GM12891 (cell line): Measurements from ENCODE around the gene VSX1.

Source experiments
- PAX5 ChIP-seq: IDR thresholded peaks from 2 replicates; pipeline ENCODE4 v1.6.1; 2011; ENCODE audit warnings: low read length, moderate library complexity, mild to moderate bottlenecking; ENCODE audit not compliant: insufficient read depth, severe bottlenecking
- POLR2A ChIP-seq: IDR thresholded peaks from 2 replicates; pipeline ENCODE4 v1.6.1; 2011; ENCODE audit warnings: low read depth, low read length, control low read depth
- POLR2AphosphoS5 ChIP-seq: IDR thresholded peaks from 2 replicates; pipeline ENCODE4 v1.6.1; 2011; ENCODE audit warnings: low read depth, low read length, control low read depth
- POU2F2 ChIP-seq: IDR thresholded peaks from 2 replicates; pipeline ENCODE4 v1.6.1; 2011; ENCODE audit warnings: low read depth, mild to moderate bottlenecking, control low read depth, low read length, moderate library complexity
- SPI1 ChIP-seq: IDR thresholded peaks from 2 replicates; pipeline ENCODE4 v1.6.1; 2011; ENCODE audit warnings: low read depth, low read length, control low read depth
- TAF1 ChIP-seq: IDR thresholded peaks from 2 replicates; pipeline ENCODE4 v1.6.1; 2011; ENCODE audit warnings: low read depth, low read length, control low read depth

DNA sequence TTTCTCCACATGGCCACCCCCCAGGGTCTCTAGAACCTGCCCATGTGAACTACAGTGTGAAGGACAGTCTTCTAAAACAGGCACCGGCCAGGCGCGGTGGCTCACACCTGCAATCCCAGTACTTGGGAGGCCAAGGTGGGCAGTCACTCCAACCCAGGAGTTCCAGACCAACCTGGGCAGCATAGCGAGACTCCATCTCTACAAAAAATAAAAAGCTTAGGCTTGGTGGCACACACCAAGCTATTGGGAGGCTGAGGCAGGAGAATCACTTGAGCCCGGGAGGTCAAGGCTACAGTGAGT is 37.7 kb downstream of the VSX1 start:
- no peak for TF ChIP-seq POLR2A
- no peak for TF ChIP-seq TAF1
- no peak for TF ChIP-seq POLR2AphosphoS5
- TF ChIP-seq POU2F2, result no peak
- TF ChIP-seq SPI1, result no peak
- no peak for TF ChIP-seq PAX5
